NCI-H526 treated with DMSO at 0.1 percent for 48 hours (cell line): ENCODE results near the gene PDE6H.
A peak's percentile ranks its signal among the peaks of the same experiment; 100 is the strongest.

Experiments used
- DNase-seq: peaks from one replicate; lab custom pipeline; 2025; lab: John Stamatoyannopoulos, UW

The PDE6H gene

GRCh38 chr12:14972816-14973215 is at the start of gene PDE6H:
TSS of gene PDE6H (plus strand) at chr12:14973042. CDS start at chr12:14978013, 4,971 bp downstream.
- DNase-seq: no peak

DNA sequence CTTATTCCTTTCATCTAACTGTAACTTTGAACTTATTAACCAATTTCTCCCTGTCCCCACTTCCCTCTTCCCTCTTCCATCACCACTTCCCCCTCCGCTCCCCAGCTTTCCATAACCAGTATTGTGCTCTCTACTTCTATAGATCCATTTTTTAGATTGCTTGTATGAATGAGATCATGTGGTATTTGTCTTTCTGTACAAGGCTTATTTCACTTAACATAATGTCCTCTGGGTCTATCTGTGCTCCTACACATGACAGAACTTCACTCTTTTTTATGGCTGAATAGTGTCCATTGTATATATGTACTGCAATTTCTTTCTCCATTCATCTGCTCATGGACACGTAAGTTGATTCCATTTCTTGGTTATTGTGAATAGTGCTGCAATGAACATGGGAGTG is 48.9 kb upstream of the PDE6H start:
- DNase-seq: no peak

- DNase-seq: no peak
Measured at GRCh38 chr12:14924541-14924940, 48.3 kb upstream of the PDE6H start.

DNA sequence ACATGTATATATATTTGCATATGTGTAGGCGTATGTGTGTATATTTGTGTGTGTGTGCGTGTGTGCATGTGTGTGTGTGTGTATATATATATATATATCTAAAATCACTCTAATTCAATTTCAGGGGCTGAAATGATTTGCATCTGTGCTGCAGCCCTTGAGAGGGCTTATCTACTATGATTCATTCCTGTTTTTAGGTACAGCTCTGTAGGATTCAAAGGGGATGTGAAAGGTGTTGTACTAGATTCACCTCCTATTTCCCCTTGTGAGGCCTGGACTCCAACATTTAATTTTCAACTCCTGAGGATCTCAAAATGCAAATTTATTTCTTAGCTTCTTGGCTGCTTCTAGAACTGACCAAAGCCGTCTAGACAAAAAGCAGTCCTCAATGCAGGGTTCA is 45.6 kb upstream of the PDE6H start:
- no peak for DNase-seq

DNA sequence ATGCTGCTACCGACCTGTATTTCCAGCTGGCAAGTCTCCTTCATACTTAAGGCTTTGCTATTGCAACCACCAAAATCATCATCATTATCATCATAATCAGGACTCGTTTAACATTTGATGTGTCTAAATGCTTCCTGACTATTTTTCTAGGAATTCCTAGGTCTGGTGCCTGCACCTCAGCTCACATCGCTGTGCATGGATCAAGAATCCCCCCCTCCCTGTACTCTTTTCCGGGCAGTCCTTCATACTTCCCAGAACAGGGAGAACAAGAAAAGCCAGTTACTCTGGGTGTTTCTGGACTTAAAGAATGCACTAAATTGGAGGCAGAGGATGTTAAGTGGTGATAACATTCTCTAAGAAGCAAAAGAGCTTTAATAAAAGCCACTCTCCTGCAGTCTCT is 43.9 kb upstream of the PDE6H start:
- peak; percentile 52 for DNase-seq

- no peak for DNase-seq
Measured at GRCh38 chr12:14930299-14930698, 42.5 kb upstream of the PDE6H start.

- DNase-seq: no peak
Measured at GRCh38 chr12:14931359-14931758, 41.5 kb upstream of the PDE6H start.

GRCh38 chr12:14931791-14932560 is 40.9 kb upstream of the PDE6H start:
- DNase-seq: no peak

DNA sequence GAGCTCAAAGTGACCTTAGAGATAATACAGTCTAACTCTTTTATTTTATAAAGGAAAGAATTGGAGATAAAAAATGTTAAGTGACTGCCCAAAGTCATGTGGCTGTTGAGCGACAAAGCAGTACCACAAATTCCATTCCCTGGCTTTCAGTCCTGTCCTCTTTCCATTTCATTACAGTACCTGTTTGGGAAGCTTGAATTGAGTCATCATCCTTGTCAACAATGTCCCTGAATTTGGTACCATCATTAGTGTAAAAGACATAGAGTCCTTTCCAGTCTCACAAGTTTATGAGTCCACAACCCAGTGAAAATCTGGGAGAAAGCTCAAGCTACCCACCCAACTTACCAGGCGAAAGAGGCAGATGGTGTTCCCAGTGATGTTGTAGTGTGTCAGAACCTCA is 38.3 kb upstream of the PDE6H start:
- no peak for DNase-seq

GRCh38 chr12:14935031-14935430 is 37.8 kb upstream of the PDE6H start:
- DNase-seq: no peak

DNA sequence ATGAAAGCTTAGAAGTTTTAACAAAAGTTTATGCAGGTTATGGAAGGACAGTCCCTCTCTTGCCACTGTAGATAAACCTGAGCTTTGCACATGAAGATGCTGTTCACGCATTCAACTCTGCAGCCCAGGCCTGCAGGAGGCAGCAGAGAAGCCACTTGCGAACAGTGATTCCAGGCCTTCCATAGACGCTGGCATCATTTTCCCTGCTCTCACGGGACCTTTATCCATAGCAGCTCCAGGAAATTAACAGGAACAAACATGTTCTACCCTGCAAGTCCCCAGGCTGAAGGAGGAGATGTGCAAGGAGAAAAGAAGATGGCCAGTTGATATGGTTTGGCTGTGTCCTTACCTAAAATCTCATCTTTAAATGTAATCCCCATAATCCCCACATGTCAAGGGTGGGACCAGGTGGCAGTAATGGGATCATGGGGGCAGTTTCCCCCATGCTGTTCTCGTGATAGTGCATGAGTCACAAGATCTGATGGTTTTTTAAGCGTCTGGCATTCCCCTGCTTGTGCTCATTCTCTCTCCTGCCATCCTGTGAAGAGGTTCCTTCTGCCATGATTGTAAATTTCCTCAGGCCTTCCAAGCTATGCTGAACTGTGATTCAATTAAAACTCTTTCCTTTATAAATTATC is 36.5 kb upstream of the PDE6H start:
- no peak for DNase-seq

DNA sequence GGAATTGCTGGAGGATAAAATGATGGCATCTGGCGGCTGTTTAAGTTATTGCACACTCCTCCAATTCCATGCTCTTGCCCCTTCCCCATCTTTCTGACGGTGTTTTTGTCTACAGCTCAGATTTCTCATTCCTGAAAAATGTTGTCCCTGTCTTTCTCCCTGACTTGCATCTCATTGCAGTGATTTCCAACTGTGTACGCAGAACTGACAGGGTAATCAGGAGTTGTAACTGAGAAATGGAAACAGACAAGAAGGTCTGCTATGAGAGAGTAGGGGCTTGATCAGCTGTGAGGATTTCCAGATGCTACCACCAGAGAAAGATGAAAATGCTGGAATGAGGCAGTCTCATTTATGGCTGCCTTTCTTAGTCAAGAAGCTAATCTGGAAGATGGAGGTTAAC is 35.8 kb upstream of the PDE6H start:
- no peak for DNase-seq

DNA sequence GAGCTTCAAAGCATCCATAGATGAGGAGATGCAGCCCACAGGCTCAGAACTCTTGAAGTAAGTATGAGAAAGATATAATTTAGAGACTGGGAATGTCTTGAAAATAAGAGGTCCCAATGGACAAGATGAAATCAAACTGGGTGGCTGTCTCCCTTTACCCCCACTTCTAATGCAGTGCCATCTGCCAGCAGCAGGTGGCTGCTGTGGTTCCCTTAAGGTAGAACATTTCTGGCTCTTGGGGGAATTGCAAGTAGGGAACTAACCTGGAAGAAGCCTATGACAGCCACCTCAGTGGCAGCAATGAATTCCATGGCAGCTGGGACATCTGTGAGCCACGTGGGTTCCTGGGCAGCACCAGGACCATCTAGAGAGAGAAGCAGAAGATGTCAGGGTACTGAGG is 35.2 kb upstream of the PDE6H start:
- DNase-seq: no peak

DNA sequence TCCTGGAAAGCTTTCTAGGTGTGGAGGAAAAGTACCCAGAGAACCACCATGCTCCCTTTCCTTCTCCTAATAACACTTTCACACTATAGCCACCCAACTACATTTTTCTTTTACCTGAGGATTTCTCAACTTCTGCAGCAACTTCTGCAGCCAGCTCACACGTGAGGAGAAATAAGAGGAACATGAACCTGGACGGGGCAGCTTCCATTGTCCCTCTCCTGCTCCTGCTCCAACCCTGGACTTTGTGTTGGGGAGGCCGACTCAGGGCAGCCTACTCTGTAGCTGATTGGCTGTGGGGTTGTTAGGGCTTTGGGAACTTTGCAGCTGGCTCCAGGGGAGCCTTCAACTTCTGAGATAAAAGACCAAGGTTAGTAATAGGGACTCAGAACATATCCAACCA is 34.5 kb upstream of the PDE6H start, which contains the start of gene ERP27:
Gene ERP27, minus strand, starts transcription at position 237 of the 400 bp plus-strand sequence. Its CDS starts 29 bp downstream, at position 208.
- no peak for DNase-seq

DNA sequence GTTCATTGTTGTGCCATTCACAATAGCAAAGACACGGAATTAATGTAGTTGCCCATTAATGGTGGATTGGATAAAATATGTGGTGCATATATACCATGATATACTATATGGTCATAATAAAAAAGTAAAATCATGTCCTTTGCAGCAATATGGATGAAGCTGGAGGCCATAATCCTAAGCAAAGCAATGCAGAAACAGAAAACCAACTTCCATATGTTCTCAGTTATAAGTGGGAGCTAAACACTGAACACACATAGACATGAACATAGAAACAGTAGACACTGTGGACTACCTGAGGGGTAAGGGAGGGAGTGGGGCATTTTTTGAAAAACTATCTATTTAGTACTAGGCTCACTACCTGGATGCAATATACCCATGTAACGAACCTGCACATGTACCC is 31.5 kb upstream of the PDE6H start:
- no peak for DNase-seq

DNA sequence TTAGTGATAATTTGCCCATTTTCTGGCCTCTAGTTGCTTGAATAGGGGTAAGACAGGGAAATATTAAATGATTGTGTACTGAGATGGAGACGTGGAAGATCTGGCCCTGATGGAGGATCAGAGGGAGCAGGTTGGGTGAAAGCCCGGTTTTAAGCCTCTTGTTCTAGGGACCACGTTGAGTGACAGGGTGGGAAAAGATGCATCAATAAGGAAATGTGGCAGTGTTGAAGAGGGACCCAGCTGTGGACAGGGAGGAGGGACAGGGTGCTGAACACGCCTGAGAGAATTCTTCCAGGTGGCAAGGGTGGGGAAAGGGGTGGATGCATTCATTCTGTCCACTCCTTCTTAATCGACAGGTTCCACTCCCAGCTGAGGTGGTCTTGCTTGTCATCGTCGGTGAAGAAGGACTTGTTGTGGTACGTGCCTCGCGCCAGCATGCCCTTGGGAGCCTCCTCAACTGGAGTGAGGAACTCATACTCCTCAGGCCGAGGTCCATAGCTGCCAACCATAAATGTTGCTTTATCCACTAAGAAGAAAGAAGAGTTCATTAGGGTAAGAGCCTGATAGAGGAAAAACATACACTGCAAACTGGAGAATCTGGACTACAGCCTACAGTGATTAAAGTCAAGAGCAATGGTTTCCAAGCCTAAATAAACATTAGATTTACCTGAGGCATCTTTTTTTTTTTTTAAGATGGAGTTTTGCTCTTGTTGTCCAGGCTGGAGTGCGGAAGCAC is 30.5 kb upstream of the PDE6H start:
- DNase-seq: no peak

DNA sequence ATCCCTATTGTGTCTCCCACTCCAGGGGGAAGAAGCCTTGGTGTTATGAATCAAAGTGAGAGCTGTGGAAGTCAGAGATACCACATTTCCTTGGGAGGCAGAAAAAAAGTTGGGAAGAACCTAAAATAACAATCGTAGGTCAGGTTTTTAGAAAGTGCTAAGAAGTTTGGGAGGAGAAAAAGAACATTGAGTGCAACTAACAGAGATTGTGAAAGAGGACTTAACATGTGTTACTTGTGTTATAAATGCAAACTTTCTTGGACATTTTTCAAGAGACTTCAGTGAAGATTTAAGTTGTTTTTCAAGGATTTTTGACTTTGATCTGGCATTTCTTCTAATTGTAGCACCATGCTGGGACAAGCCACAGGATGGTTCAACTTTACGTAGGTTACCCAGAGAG is 26.7 kb upstream of the PDE6H start:
- DNase-seq: no peak

GRCh38 chr12:14946861-14947260 is 26.0 kb upstream of the PDE6H start:
- DNase-seq: no peak

- DNase-seq: no peak
Measured at GRCh38 chr12:14948672-14949071, 24.2 kb upstream of the PDE6H start.

DNA sequence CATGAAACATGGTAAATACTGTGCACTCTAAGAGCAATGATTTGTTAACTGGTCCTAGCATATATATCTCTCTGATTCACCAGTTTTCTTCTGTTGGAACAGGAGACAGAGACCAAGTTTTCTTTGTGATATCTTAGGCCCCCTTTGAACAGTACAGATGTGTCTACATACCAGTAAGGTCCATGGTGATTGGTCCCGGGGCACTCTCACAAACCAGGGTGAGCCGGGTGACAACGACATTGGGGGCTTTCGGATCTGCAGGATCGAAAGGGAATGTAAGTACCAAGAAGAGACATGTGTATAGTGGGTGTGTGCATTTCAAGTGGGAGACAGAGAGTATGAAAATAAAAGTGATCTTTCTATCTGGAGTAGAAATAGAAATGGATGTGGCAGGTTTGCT is 23.2 kb upstream of the PDE6H start:
- DNase-seq: no peak

- no peak for DNase-seq
Measured at GRCh38 chr12:14950421-14950820, 22.4 kb upstream of the PDE6H start.

- no peak for DNase-seq
Measured at GRCh38 chr12:14950982-14951746, 21.7 kb upstream of the PDE6H start.
